Mammary epithelial cell (primary cell): ENCODE results near the gene KIAA0319L.

Experiments
- EZH2 ChIP-seq: IDR thresholded peaks from 2 replicates; pipeline ENCODE4 v1.6.1; 2012; ENCODE audit warnings: low read length, inconsistent platforms, borderline replicate concordance
- TF ChIP-seq, protein P1 (sequence below), 2 donors: IDR thresholded peaks in 1 of 2; conservative IDR thresholded peaks in 1 of 2; 2 replicates each; pipeline ENCODE4 v1.5.1; 2011 to 2012; ENCODE audit warnings: inconsistent platforms in 2 of 2, low read length in 2 of 2, mild to moderate bottlenecking in 2 of 2, control low read depth in 1 of 2, low read depth in 1 of 2; ENCODE audit not compliant: insufficient read depth in 1 of 2; ENCODE audit errors: extremely low read depth in 1 of 2

- TF ChIP-seq, protein P1, sequence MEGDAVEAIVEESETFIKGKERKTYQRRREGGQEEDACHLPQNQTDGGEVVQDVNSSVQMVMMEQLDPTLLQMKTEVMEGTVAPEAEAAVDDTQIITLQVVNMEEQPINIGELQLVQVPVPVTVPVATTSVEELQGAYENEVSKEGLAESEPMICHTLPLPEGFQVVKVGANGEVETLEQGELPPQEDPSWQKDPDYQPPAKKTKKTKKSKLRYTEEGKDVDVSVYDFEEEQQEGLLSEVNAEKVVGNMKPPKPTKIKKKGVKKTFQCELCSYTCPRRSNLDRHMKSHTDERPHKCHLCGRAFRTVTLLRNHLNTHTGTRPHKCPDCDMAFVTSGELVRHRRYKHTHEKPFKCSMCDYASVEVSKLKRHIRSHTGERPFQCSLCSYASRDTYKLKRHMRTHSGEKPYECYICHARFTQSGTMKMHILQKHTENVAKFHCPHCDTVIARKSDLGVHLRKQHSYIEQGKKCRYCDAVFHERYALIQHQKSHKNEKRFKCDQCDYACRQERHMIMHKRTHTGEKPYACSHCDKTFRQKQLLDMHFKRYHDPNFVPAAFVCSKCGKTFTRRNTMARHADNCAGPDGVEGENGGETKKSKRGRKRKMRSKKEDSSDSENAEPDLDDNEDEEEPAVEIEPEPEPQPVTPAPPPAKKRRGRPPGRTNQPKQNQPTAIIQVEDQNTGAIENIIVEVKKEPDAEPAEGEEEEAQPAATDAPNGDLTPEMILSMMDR (conservative IDR thresholded peaks at IDR 0.05 in 1 of 2, IDR thresholded peaks at IDR 0.05 in 1 of 2; ENCODE audit: extremely low read depth in 1 of 2, insufficient read depth in 1 of 2, low read depth in 1 of 2, low read length in 2 of 2) = no peak
- TF ChIP-seq EZH2 = no peak
Measured at GRCh38 chr1:35486858-35487408, 70.3 kb downstream of the KIAA0319L start.
